ENCODE measurements around the gene AXIN1.
"Not testable (repeated sequence)": the region's sequence is repeated elsewhere in the genome, so short reads cannot be mapped to it uniquely, and the experiment has no call there.

Gene AXIN1

DNA sequence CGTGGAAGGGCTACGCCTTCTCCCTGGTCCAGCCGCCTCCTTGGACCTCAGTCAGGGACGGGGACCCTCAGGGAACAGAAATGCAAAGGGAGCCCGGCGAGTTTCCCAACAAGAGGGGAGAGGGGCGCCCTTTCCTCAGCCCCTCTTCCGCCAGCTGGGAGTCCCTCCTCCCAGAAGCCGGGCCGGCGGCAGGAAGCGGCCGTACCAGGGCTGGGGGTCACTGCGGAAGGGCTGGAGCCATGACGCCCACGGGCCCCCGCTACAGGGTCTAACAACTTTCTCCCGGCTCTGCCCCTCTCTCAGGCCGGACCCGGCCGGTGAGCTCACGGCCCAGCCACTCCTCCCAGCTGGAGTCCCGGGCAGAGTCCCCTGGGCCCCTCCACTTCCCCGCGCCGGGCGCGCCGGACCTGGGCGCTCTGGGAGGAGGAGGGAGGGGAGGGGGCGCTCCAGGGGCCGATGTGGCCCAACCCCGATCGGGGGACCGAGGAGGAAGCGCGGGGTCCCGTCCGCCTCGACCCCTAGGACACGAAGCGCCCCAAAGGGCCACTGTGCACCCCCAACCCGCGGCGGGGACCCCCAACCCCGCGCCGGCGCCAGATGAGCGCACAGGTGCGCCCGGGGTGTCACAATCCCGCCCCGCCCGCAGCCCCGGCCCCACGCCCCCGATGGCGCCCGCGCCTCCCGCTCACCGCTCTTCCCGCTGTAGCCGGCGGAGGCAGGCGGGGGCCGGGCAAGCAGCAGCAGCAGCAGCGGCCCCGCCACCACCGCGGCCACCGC, 28.7 kb upstream of the AXIN1 start:
- DNase-seq (ENCODE audit: extremely low read depth in 1 of 2, low read depth in 1 of 2) = no peak

DNA sequence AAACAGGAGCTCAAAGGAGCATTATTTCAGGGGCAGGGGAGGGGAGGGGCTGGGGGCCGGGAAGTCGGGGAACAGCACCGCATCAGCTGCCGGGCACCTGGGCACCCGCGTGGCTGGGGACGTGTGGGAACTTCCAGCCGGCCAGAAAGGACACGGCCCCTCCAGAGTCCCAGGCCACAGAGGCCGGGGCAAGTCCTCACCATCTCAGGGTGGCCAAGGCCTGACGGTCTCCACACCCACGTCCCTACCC, 28.2 kb upstream of the AXIN1 start:
- no peak for DNase-seq (ENCODE audit: extremely low read depth in 1 of 2, low read depth in 1 of 2)

DNA sequence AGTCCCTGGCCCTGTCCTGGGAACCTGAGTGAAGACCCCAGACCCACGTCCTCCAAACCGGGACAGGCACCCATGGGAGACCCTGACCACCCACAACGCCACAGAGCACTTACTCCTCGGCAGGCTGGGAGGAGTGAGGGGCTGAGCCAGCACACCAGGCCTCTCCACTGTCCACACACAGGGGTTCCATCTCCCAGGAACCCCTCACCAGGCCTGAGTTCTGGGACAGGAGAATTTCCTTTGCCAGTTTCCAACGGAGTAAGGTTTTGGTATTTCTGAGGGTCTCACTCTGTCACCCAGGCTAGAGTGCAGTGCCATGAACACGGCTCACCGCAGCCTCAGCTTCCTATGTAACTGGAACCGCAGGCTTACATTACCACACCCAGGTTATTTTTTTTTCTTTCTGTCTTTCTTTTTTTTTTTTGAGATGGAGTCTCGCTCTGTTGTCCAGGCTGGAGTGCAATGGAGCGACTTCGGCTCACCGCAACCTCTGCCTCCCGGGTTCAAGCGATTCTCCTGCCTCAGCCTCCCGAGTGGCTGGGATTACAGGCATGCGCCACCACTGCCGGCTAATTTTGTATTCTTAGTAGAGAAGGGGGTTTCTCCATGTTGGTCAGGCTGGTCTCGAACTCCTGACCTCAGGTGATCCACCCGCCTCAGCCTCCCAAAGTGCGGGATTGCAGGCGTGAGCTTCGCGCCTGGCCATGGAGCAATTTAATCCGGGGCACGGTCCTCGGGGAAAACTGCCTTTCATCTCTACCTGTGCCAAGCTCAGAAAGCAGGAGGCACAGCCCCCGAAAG, 27.6 kb upstream of the AXIN1 start:
- no peak for DNase-seq (ENCODE audit: extremely low read depth in 1 of 2, low read depth in 1 of 2)

DNA sequence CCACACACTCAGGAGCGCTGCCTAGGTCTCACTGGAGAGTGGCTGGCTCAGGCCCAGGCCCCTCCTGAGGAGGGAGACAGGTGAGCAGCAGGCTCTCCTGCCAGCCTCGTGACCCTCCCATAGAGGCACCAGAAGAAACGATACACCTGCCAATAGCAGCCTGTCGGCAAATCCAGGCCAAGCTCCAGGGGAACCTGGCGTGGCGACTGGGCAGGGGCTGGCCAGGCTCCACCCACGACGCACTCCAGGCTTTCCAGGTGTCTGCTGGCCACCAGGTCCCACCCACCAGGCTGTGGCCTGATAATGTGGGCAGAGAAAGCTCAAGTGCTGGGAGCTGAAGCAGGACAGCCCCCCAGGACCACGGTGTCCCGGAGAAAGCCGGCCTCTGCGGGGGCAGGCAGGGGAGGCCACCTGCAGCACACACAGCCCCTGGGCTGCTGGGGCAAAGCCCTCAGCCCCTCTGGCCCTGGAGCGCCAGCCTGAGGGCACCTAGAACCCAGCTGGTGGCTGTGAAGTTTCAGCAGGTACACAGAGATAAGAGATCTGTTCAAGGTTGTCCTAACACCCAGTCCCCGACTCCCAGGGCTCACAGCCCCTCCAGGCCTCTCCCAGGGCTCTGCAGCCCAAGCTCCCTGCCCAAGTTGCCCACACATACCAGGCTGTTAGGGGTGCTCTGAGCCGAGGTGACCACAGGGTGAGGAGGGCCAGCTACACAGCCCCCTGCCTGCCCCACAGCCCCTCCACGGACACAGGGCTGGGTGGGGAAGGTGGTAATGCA, 26.8 kb upstream of the AXIN1 start:
- DNase-seq (ENCODE audit: extremely low read depth in 1 of 2, low read depth in 1 of 2) = no peak

DNA sequence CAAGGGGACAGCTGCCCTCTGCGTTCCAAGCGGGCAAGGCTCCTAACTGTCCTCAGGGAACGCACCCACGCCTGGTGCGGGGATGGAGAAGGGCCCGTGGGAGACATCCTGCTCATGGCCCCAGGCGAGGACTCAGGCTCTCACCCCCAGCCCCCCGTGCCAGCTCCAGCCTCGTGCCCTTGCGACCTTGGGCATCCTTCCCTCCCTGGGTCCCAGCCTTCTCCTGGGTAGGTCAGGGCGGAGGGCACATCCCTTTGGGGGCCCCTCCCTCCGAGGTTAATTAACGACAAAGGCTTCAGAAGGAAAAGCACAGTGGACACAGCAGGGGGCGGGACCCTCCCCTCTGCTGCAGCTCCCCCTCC, 26.3 kb upstream of the AXIN1 start:
- no peak for DNase-seq (ENCODE audit: extremely low read depth in 1 of 2, low read depth in 1 of 2)

DNA sequence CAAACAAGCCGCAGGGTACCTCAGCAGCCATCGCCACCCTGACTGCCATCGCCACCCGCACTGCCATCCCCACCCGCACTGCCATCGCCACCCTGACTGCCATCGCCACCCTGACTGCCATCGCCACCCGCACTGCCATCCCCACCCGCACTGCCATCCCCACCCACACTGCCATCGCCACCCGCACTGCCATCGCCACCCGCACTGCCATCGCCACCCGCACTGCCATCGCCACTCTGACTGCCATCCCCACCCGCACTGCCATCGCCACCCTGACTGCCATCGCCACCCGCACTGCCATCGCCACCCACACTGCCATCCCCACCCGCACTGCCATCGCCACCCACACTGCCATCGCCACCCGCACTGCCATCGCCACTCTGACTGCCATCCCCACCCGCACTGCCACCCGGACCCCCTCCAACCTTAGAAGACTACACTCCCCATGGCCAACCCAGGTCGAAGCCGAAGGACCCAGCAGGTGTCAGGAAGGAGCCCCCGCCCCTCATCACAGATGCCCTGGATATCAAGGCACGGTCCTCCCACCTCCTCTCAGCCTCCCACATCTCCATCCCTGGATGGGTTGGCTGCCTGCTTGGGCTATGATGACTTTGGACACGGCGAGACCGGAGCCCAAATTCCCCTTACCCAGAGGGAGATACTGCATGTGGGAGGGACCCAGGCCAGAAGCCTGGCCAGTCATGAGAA, 25.7 kb upstream of the AXIN1 start:
- not testable (repeated sequence) for DNase-seq (ENCODE audit: extremely low read depth in 1 of 2, low read depth in 1 of 2)

DNA sequence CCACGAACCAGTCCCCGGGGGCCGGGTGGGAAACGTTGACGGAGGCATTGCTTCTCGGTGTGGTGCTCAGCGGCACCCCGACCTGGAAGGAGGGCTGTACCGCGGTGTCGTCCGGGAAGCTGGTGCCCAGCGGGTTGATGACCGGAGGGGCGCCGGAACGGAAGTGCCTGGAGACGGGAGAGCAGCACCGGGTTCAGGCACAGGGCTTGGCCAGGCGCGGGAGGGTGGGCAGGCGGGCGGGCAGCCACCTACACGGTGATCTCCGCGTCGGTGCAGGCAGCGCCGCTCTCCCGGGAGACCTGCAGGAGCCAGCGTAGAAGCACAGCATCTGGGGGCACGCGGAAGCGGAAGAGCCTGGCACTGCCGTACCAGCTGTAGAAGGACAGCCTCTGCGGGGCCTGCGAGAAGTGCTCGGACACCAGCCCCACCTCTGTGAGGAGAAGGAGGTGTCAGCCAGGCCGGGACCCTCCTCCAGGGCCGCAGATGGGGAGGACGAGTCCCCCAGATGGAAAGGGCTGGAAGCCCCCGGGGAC, 25.0 kb upstream of the AXIN1 start:
- DNase-seq (ENCODE audit: extremely low read depth in 1 of 2, low read depth in 1 of 2) = no peak

DNA sequence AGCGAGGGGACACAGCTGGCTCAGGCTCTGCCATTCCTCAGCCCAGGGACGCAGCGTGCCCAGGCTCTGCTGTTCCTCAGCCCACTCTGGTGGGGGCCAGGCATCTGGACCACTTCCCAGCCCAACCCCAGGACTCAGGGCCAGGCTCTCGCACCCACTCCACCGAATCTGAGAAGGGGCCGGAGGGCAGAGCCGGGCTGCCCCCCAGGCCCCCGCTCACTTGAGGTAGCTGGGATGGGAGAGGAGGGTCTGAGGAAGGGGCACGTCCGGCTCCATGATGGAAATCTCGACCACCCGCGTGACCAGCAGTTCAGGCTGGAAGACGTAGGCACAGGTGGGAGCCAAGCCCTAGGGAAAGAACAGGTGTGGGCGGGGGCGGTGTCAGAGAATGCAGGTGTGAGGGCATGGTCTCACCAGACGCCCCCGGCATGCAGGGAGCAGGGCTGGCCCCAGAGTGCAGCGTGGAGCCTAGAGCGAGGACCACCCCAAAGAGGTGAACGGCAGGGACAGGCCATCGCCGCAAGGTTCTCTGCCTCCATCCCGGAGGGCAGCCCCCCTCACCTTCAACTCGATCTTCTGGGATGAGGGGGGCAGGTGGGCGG, 24.4 kb upstream of the AXIN1 start:
- no peak for DNase-seq (ENCODE audit: extremely low read depth in 1 of 2, low read depth in 1 of 2)

DNA sequence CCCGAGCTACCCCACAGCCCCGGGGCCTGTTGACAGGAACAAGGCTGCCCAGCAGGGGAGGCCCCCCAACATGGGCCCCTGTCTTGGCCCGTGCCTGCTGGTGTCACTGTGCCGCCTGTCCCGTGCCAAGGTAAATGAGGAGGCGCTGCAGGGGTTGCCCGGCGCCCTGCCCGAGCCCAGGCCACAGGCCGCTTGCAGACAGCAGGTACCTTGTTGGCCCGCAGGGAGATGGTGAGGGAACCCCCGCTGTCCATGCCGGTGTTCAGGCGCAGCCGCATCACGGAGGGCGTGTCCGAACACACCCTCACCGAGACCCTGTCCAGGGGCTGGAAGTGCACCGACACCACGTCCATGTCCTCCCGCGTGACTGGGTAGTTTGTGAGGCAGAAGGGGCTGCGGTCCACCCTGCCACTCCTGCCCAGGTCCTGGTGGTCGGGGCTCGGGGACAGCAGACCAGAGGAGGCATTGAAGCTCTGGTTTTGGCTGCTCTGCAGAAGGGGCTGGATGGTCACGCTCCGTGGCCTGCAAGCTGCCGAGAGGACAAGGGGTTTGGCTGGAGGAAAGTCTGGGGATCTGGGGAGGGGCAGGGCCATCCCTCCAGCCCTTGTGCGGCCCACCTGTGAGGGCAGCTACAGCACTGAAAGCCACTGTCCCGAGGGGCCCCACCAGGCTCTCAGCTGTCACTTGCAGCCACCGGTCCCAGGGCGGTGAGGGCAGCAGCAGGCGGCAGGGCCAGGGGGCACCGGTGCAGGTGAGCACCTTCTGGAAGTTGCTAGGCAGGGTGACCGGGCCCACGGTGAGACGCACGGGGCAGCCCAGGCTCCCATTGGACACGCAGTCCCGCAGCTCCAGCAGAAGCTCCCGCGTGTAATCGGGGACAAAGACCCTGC, 23.6 kb upstream of the AXIN1 start:
- DNase-seq (ENCODE audit: extremely low read depth in 1 of 2, low read depth in 1 of 2) = no peak

DNA sequence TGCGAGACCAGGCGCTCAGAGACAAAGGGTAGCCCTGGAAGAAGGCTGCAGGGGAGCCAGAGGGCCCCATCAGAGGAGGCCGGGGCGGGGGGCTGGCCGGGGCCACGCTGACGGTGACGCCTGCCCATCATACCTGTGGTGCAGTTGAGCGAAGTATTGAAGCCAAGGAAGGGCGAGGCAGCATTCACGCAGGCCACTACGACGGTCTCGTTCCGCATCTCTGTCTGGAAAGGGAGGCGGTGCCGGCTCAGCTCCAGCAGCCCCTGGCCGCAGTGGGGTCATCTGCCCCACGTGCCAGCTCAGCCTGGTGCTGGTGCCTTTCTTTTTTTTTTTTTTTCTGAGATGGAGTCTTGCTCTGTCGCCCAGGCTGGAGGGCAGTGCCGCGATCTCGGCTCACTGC, 22.7 kb upstream of the AXIN1 start:
- DNase-seq (ENCODE audit: extremely low read depth in 1 of 2, low read depth in 1 of 2) = no peak

DNA sequence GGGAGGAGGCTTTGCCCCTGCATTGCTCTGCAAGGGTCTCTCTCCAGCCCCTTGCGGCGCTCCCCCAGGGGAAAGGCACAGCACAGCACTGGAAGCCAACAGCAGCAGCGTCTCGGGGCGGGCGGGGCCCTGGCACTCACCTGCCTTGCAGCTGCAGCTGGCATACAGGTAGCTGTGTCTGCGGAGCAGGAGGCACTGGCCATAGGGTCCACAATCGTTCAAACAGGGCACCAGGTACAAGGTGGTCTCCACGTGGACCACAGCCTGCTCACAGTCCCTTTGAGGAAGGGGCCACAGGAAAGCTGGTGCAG, 22.0 kb upstream of the AXIN1 start:
- no peak for DNase-seq (ENCODE audit: extremely low read depth in 1 of 2, low read depth in 1 of 2)

DNA sequence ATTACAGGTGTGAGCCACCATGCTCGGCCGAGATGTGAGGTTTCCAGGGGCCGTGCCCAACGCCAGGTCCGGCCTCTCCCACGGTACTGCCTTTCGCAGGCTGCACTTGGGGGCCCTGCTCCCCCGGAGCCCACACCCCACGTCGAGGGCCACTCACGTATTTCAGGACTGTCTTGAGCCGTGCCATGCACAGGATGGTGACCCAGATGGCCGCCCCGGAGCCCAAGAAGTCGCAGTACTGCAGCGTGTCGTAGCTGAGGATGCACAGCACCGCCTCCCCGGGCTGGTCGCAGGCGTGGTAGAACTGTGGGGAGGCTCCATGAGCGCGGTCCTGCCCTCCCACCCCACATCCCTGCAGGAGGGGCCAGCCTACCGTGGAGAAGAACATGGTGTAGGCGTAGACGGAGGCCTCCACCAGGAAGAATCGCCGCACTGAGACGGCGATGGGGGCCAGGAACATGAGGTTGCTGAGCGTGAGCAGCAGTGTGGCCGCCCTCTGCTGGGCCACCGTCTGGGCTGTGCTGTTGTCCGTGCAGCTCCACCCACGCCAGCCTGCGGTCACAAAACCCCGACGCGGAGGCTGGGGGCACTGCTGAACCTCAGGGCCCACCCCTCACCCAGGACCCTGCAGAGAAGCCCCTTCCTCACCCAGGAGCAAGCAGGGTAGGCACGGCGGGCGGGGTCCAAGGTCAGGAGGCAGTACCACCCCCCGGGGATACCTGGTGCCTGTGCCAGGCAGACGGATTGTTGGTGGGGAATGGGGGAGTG, 21.5 kb upstream of the AXIN1 start:
- DNase-seq (ENCODE audit: extremely low read depth in 1 of 2, low read depth in 1 of 2) = no peak

DNA sequence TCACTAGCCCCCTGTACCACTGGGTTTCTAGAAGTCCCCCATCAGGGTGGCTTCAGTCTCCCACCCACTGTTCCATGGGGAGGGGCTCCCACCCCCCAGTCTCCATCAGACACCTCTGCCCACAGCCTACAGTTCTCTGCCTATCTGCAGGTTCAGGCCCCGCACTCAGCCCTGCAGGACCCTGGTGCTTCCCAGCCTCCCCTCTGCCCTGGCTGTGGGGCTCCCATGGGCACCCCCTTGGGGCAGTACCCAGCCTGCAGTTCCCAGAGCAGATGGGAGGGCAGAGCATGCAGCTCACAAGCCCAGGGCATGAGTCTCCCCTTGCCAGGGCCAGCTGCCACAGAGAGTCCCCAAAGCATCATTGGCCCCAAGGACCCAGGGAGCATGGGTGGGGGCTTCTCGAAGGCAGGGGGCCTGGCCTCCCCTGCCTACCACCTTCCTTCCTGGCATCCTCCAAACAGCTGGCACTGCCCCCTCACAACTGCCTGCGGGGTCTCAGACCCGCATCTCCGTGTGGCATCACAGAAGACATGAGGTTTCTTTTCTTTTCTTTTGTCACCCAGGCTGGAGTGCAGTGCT, 20.6 kb upstream of the AXIN1 start:
- no peak for DNase-seq (ENCODE audit: extremely low read depth in 1 of 2, low read depth in 1 of 2)

DNA sequence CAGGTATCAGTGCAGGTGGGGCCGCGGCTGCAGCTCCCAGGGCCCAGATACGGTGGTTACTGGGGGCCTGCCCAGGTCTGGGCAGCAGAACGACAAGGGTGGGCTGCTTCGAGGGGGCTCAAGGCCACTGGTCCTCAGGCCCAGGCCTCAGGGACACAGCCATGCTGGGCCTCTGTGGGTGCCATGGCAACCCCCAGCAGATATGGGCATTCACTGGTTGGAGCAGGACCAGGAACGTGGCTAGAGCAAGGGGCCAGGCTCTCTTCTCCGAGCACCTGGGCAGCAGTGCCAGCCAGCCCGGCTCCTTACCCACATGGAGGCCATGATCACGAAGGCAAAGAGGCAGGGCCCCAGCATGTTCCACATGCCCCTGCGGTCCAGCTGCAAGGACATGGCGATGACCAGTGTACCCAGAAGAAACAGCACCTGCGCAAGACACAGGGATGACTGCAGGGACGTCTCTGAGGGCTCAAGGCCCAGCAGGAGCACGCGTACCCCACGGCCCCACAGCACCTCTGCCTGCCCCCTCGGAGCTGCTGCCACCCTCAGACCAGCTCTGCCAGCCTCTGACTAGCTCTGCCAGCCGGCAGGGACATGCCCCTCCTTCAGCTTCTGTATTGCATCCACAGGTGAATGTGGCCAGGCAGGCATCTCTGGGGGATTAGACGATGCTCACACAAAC, 19.9 kb upstream of the AXIN1 start:
- no peak for DNase-seq (ENCODE audit: extremely low read depth in 1 of 2, low read depth in 1 of 2)

DNA sequence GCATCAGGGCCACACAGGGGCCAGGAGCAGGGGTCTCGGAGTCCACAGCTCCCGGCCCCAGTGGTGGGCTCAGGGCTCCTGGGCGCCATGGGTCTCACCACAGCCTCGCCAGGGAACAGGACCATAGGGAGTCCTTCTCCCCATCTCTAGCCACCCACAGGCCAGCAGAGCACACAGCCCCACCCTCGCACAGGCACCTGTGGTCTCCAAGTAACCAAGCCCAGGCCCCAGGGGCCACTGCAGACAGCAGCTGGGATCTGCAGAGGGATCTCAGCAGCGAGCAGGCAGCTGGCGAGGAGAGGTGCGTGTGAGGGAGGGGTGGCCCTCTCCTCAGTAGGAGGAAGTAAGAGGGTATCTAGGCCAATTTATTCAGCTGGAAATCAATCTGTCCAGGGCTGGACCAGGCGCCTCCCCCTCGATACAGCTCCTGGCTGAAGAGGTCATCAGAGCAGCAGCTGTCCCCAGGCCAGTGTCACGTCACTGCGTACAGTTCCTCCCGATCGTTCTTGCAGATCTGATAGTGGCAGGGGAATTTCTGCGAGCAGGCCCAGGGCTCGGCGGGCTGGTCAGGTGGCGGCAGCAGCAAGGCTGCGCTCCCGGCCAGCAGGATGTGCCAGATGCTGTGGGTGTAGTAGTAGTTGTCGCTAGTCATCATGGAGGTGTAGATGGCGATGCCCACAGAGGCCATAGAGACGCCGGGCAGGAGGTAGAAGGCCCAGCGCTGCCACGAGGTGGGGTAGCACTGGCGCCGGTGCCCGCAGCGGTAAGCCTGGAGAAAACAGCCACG, 19.2 kb upstream of the AXIN1 start:
- DNase-seq (ENCODE audit: extremely low read depth in 1 of 2, low read depth in 1 of 2) = no peak

DNA sequence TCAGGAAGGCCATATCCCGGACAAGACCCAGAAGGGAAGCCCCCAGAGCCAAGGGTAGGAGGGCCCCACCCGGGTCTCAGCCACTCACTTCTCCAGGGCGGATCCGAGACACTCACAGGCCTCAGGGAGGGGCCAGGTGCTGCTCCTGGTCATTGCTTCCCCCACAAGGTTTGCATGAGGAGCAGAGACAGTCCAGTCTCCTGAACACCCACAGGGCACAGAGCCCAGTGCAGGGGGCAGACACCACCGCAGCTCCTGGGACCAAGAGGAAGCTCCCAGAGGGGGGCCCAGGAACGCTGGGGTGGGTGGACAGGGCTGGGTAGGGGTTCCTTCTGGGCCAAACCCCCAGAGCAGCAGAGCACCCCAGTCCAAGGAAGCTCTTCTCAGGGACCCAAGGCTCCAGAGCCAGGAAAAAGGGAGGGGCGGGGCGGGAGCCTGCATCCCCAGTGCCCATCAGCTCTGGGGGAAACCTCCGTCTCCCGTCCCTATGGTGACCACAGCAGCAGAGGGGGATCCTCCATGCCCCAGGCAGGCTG, 18.5 kb upstream of the AXIN1 start:
- no peak for DNase-seq (ENCODE audit: extremely low read depth in 1 of 2, low read depth in 1 of 2)

DNA sequence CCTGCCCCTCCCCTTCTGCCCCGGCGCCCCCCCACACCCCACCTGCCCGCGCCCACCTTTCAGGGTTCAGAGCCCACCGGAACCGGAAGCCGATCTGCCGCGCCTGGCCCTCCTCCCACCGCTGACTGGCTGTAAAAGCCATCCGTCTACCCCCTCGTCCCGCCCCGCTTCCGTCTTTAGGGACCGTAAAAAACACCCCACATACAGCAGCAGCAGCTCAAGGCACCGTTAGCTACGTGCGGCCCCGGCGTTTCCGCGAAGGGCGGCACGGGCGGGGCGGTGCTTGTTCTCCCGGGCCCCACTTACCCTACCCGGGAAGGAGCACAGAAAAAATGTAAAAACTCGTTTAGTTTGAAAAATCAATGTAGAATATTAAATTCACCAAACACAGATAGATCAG, 17.9 kb upstream of the AXIN1 start, which contains the start of gene MRPL28:
Gene MRPL28 (minus strand): TSS at position 96 of the 400 bp plus-strand sequence. CDS start 320 bp downstream, outside the sequence.
- DNase-seq (ENCODE audit: extremely low read depth in 1 of 2, low read depth in 1 of 2) = peak; percentile 79 to 90

Measured in stimulated activated CD8-positive, alpha-beta memory T cell treated with anti-CD3 and anti-CD28 coated beads, Interleukin-7, amount 100 ng/mL, for 48 hours (primary cell).